ENCODE data around the gene CREB5.

- no peak for TF ChIP-seq POLR2A (IDR thresholded peaks at IDR 0.05)
- no peak for TF ChIP-seq CTCF (IDR thresholded peaks at IDR 0.05)
These were observed 449.5 kb downstream of the CREB5 start for GRCh38 chr7:28861825-28862224.
